ENCODE data around the gene GDF10. TPM values are rescaled to one million over a fixed set of nuclear protein-coding genes. Genes with fewer than 3 reads are reported as not detected.

The GDF10 gene
- total RNA-seq, 1 experiment from 2014 or later, result 0.20 TPM

DNA sequence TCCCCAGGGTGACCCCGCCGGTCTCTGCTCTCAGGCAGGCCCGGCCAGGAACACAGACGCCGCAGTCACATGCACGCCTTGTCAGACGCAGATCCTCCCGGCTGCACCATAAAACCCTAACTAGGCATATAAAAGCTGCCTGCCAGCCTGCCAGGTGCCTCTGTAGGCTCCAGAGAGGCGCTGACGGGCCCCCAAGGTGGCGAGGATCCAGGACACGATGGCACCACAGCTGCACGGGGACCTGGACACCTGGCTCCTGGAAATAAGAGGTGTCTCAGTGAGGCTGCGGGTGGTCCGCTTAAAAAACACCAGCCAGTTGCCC is 21.9 kb upstream of the GDF10 start:
- Histone ChIP-seq H2BK15ac (ENCODE audit: low read depth, low read length) (no peak overlapping the region), H3K18ac (ENCODE audit: insufficient read length, low read depth, low read length) (no peak overlapping the region), H2BK20ac (ENCODE audit: low read depth, low read length, poor library complexity, severe bottlenecking) (no peak overlapping the region), H3K27ac (ENCODE audit: insufficient read length, low read depth, low read length) (no peak overlapping the region), H2BK120ac (ENCODE audit: low read depth, low read length, poor library complexity, severe bottlenecking) (no peak overlapping the region), H3K27me3 (ENCODE audit: insufficient read depth, low read length) (no peaks in the 10 kb centered on the region), H4K8ac (replicated peaks; ENCODE audit: insufficient read length, low read depth, low read length) (no peak overlapping the region), H3K4me1 (ENCODE audit: insufficient read depth, low read length) (no peaks in the 10 kb centered on the region; the same call in 1 of the 2 replicates), H3K9me3 (ENCODE audit: control insufficient read depth, low read depth, low read length) (no peaks in the 10 kb centered on the region), H3K9ac (ENCODE audit: extremely low read depth, insufficient read length, low read length) (no peak overlapping the region), H3K14ac (ENCODE audit: insufficient read depth, low read length) (no peak overlapping the region; the same call in 1 of the 2 replicates), H3K79me2 (ENCODE audit: insufficient read depth, low read length) (no peaks in the 10 kb centered on the region), H4K20me1 (ENCODE audit: control insufficient read depth, insufficient read depth, insufficient read length) (no peaks in the 10 kb centered on the region), H3K23ac (ENCODE audit: insufficient read length, low read depth, low read length) (no peak overlapping the region), H2AFZ (ENCODE audit: low read length) (no peak overlapping the region), H3T11ph (ENCODE audit: low read length) (no peak overlapping the region), H2BK5ac (ENCODE audit: insufficient read length, low read length) (no peak overlapping the region), H3K56ac (ENCODE audit: insufficient read length, low read depth, low read length) (no peak overlapping the region), H4K91ac (ENCODE audit: insufficient read length, low read depth, low read length) (no peak overlapping the region), H3K4me2 (ENCODE audit: insufficient read depth, insufficient read length, low read length) (no peak overlapping the region), H3K23me2 (ENCODE audit: insufficient read length, low read depth, low read length, poor library complexity, severe bottlenecking) (no peaks in the 10 kb centered on the region), H4K5ac (ENCODE audit: insufficient read length, low read depth, low read length) (no peak overlapping the region), H2AK5ac (ENCODE audit: insufficient read length, low read length) (no peak overlapping the region), H3K79me1 (ENCODE audit: insufficient read depth, low read depth, low read length, poor library complexity, severe bottlenecking) (no peaks in the 10 kb centered on the region), H3K4ac (ENCODE audit: low read depth, low read length) (no peak overlapping the region), H2BK12ac (ENCODE audit: insufficient read length, low read depth, low read length) (no peak overlapping the region)
- H3K9me3 Mint-ChIP-seq, result peaks cover 7 to 11% of the 10 kb centered on the region in 2 experiments; a peak in 4 of 5 replicates
- DNase-seq, result no peak
- H3K4me3 Mint-ChIP-seq, result no peak overlapping the region
- no peak overlapping the region for H3K27ac Mint-ChIP-seq
- peaks cover 2% of the 10 kb centered on the region for H3K27me3 Mint-ChIP-seq (ENCODE audit: low read depth)
- TF ChIP-seq, protein P1, sequence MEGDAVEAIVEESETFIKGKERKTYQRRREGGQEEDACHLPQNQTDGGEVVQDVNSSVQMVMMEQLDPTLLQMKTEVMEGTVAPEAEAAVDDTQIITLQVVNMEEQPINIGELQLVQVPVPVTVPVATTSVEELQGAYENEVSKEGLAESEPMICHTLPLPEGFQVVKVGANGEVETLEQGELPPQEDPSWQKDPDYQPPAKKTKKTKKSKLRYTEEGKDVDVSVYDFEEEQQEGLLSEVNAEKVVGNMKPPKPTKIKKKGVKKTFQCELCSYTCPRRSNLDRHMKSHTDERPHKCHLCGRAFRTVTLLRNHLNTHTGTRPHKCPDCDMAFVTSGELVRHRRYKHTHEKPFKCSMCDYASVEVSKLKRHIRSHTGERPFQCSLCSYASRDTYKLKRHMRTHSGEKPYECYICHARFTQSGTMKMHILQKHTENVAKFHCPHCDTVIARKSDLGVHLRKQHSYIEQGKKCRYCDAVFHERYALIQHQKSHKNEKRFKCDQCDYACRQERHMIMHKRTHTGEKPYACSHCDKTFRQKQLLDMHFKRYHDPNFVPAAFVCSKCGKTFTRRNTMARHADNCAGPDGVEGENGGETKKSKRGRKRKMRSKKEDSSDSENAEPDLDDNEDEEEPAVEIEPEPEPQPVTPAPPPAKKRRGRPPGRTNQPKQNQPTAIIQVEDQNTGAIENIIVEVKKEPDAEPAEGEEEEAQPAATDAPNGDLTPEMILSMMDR (conservative IDR thresholded peaks at IDR 0.05), result no peak
- H3K4me1 Mint-ChIP-seq, result peaks cover 5 to 7% of the 10 kb centered on the region in 2 experiments; a peak in 3 of 4 replicates
- peaks cover 0 to 2% (median 0%) of the 10 kb centered on the region in 3 experiments; a peak in 2 of 7 replicates for H3K36me3 Mint-ChIP-seq (ENCODE audit: insufficient read depth in 1 of 3, low read depth in 3 of 3)
- no CpG with 5 or more reads among the region's 15 CpGs for WGBS (ENCODE audit: extremely low coverage, insufficient read length, low lambda C conversion rate)
